ENCODE data around the gene RPH3AL.

Gene RPH3AL

DNA sequence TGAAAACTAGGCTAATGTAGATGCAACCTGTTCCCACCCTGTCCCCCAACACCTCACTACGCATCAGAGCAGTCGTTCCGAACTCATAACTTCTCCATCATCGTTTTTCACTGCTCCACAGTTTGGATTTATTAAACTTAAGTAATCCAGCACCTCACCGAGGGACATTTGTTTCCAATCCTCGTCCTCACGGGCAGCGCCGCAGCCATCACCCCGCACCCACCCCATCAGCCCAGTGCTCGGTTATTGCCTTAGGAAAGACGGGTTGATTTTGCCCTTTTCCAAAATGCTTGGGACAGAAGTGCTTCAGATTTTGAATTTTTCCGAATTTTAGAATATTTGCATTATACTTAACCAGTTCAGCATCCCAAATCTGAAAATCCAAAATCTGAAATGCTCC is 100.2 kb downstream of the RPH3AL start:
- Mint-ChIP-seq H3K4me3 (no peak overlapping the region), H3K4me1 (no peaks in the 10 kb centered on the region), H3K9me3 (no peaks in the 10 kb centered on the region), H3K27ac (no peak overlapping the region), H3K27me3 (ENCODE audit: low read depth) (no peaks in the 10 kb centered on the region), H3K36me3 (ENCODE audit: low read depth) (no peaks in the 10 kb centered on the region)
- TF ChIP-seq, protein P1, sequence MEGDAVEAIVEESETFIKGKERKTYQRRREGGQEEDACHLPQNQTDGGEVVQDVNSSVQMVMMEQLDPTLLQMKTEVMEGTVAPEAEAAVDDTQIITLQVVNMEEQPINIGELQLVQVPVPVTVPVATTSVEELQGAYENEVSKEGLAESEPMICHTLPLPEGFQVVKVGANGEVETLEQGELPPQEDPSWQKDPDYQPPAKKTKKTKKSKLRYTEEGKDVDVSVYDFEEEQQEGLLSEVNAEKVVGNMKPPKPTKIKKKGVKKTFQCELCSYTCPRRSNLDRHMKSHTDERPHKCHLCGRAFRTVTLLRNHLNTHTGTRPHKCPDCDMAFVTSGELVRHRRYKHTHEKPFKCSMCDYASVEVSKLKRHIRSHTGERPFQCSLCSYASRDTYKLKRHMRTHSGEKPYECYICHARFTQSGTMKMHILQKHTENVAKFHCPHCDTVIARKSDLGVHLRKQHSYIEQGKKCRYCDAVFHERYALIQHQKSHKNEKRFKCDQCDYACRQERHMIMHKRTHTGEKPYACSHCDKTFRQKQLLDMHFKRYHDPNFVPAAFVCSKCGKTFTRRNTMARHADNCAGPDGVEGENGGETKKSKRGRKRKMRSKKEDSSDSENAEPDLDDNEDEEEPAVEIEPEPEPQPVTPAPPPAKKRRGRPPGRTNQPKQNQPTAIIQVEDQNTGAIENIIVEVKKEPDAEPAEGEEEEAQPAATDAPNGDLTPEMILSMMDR (IDR thresholded peaks at IDR 0.05; ENCODE audit: unreplicated experiment in 3 of 3) = no peak

DNA sequence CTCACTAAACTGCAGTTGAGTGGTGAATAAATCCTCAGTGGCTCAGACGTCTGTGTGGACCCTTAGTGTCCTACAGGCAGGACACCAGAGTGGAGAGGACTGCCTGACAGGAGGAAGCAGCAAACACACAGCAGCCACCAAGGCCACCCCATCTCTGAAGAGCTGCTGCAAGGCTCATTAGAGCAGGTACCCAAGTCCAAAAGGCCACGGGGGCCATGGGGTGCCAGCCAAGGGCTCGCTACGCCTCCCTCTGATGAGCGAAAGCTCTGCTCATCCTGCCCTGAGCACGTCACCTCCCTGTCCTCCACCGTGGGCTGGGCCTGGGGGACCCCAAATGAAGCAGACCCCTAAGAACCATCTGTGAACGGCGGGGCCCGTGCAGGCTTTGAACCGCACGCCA is 101.1 kb downstream of the RPH3AL start:
- TF ChIP-seq, protein P1 (IDR thresholded peaks at IDR 0.05; ENCODE audit: unreplicated experiment in 3 of 3) = no peak
- H3K4me1 Mint-ChIP-seq = no peaks in the 10 kb centered on the region
- no peak overlapping the region for H3K4me3 Mint-ChIP-seq
- H3K36me3 Mint-ChIP-seq (ENCODE audit: low read depth) = no peaks in the 10 kb centered on the region
- no peaks in the 10 kb centered on the region for H3K27me3 Mint-ChIP-seq (ENCODE audit: low read depth)
- no peaks in the 10 kb centered on the region for H3K9me3 Mint-ChIP-seq
- no peak overlapping the region for H3K27ac Mint-ChIP-seq

DNA sequence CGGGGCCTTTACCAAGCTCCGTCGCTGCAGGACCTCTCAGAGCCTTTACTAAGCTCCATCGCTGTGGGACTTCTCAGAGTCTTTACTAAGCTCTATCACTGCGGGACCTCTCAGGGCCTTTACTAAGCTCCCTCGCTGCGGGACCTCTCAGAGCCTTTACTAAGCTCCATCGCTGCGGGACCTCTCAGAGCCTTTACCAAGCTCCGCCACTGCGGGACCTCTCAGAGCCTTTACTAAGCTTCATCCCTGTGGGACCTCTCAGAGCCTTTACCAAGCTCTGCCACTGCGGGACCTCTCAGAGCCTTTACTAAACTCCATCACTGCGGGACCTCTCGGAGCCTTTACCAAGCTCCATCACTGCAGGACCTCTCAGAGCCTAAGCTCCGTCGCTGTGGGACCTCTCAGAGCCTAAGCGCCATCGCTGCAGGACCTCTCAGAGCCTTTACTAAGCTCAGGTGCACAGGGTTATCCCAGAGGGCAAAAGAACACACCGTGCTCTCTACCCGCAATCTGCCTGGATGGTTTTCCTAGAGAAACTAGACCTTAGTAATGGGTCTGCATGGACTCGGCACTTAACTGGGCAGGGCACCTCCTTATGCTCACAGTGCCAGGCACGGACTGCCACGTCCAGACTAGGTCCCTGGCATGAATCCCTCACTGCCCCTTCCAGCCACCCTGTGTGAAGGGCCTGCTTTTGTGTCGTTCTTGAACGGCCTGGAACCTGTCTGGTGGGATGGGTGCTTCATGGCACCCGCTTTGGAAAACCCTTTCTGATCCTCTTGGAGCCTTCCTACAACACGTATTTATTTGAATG is 101.9 kb downstream of the RPH3AL start:
- H3K9me3 Mint-ChIP-seq = no peaks in the 10 kb centered on the region

DNA sequence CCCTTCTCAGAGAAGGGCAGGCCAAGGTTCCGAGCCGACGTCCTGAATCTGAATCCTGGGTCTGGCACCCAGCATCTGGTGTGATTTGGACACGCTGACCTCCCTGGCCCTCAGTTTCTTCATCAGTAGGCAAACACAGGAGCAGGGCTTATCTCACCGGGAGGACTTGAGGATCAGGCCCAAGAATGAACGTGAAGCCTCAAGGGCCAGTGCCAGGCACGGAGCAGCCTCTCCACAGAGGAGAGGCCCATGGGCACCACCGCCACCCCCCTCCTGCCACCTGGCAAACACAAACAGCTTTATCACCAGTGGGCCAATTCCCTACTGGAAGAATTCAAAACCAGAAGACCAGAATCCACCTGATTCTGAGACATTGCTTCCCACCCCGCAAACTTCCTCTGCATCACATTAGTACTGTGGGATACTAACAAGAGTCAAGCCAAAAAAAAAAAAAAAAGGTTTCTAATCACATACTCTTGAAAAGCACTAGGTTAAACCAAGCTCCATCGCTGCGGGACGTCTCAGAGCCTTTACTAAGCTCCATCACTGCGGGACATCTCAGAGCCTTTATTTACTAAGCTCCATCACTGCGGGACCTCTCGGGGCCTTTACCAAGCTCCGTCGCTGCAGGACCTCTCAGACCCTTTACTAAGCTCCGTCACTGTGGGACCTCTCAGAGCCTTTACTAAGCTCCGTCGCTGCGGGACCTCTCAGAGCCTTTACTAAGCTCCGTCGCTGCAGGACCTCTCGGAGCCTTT is 103.2 kb downstream of the RPH3AL start:
- Mint-ChIP-seq H3K27me3 (ENCODE audit: low read depth) (peaks cover 4% of the 10 kb centered on the region), H3K9me3 (no peaks in the 10 kb centered on the region), H3K27ac (no peak overlapping the region), H3K4me1 (no peaks in the 10 kb centered on the region), H3K4me3 (no peak overlapping the region), H3K36me3 (ENCODE audit: low read depth) (peaks cover 6% of the 10 kb centered on the region)
- TF ChIP-seq, protein P1 (IDR thresholded peaks at IDR 0.05; ENCODE audit: unreplicated experiment in 3 of 3) = no peak

More for the DNA sequence above, 101.9 kb downstream of the RPH3AL start:
- Mint-ChIP-seq H3K36me3 (ENCODE audit: low read depth) (no peaks in the 10 kb centered on the region), H3K4me1 (no peaks in the 10 kb centered on the region), H3K27me3 (ENCODE audit: low read depth) (peaks cover 4% of the 10 kb centered on the region), H3K4me3 (no peak overlapping the region), H3K27ac (no peak overlapping the region)
- TF ChIP-seq, protein P1 (IDR thresholded peaks at IDR 0.05; ENCODE audit: unreplicated experiment in 3 of 3) = no peak

DNA sequence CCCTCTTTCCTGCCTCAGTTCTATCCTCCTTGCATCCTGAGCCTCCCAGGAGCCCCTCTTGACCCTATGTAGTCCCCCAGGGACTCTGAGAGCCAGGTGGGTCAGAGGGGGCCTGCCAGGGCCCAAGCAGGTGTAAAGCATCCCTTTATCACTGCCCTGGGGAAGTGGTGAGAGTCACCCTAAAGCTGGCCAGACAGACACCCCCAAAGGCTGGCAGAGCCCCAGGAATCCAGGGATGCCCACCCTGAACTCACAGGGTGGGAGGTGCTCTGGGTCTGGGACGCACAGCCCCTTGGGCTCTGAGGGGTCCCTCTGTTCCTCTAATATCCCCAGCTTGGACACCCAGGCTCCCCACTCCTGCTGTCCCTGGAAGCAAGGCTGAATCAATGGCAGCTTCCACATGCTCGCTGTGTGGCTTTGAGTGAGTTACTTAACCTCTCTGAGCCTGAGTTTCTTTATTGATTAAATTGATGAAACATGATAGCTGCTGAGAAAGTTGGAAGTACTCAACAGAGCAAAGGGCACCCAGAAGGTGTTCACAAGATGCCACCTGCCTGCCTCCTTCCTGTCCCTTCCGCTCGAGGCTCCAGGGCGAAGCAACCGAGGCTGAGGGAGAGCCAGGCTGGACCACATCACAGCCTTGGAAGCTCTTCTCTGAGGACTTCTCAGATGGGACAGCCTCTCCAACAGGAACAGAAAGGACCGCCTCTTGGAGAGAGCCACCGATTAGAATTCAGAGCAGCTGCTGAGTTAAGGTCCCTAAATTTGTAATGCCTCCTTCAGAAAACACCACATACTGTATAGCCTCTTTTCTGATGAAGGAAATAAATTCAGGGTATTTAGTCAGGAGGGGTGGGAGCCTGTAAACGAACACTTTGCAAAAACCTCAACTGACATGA is 104.0 kb downstream of the RPH3AL start:
- peaks cover 4% of the 10 kb centered on the region for H3K27me3 Mint-ChIP-seq (ENCODE audit: low read depth)
- TF ChIP-seq, protein P1 (IDR thresholded peaks at IDR 0.05; ENCODE audit: unreplicated experiment in 3 of 3) = no peak
- H3K4me1 Mint-ChIP-seq = no peaks in the 10 kb centered on the region
- no peaks in the 10 kb centered on the region for H3K9me3 Mint-ChIP-seq
- H3K4me3 Mint-ChIP-seq = no peak overlapping the region
- no peak overlapping the region for H3K27ac Mint-ChIP-seq
- peaks cover 6% of the 10 kb centered on the region for H3K36me3 Mint-ChIP-seq (ENCODE audit: low read depth)
